ENCODE measurements around the gene POTEJ. TPM values are rescaled to one million over a fixed set of nuclear protein-coding genes. Genes with fewer than 3 reads are reported as not detected.
"Not testable (repeated sequence)": the region's sequence is repeated elsewhere in the genome, so short reads cannot be mapped to it uniquely, and the experiment has no call there.

The POTEJ gene
- total RNA-seq, 2 experiments from 2014 or later: not detected

DNA sequence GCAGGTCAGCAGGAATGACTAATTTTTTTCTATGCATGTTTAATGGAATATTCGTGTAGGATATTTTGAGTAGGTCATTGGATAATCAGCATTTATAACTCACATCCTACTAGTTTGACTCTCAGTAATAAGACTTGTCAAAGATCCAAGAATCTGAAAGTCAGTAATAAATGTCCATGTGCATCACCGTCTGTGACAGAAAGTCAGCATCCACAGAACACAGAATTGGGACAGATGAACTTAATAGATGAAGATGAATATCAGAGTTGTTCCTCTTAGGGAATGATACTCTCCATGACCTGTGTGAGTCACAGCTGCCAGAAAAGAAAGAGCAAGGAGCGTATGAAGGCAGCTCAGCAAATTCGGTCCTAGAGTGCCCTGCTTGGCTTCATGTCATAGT, 30.4 kb downstream of the POTEJ start:
- DNase-seq; H3K27me3 Mint-ChIP-seq; CTCF ChIA-PET; H3K4me3 Mint-ChIP-seq; H3K36me3 Mint-ChIP-seq; H3K4me1 Mint-ChIP-seq; H3K9me3 Mint-ChIP-seq (ENCODE audit: low read depth); H3K27ac Mint-ChIP-seq; ATAC-seq: not testable (repeated sequence)

GRCh38 chr2:130649285-130649684, 38.0 kb downstream of the POTEJ start:
- H3K27ac Mint-ChIP-seq; H3K36me3 Mint-ChIP-seq; CTCF ChIA-PET; ATAC-seq; H3K4me1 Mint-ChIP-seq; H3K27me3 Mint-ChIP-seq; DNase-seq; H3K9me3 Mint-ChIP-seq (ENCODE audit: low read depth); H3K4me3 Mint-ChIP-seq: not testable (repeated sequence)

- H3K27ac Mint-ChIP-seq; H3K4me1 Mint-ChIP-seq; DNase-seq; H3K36me3 Mint-ChIP-seq; ATAC-seq; H3K27me3 Mint-ChIP-seq; CTCF ChIA-PET; H3K9me3 Mint-ChIP-seq (ENCODE audit: low read depth); H3K4me3 Mint-ChIP-seq: not testable (repeated sequence)
Observed at GRCh38 chr2:130664506-130664905, 53.3 kb downstream of the POTEJ start.

DNA sequence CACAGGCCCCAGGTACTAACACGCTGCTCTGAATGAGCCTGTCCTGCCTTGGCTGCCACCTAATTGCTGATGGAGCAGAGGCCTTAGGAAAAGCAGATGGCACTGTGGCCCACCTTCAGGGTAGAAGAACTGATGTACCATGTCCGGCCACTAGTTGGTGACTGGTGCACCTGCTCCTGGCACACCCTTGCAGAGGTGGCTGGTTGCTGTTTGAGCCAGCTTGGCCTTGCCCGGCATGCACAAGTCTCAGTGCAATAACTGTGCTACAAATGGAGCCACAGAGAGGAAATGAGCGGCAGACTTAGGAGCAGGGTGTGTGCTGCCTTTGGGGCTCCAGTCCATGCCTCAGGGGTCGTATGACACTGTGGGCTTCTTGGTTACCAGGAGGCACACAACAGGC, 54.4 kb downstream of the POTEJ start:
- not testable (repeated sequence) for H3K27me3 Mint-ChIP-seq

GRCh38 chr2:130667516-130667915, 56.3 kb downstream of the POTEJ start:
- DNase-seq; H3K36me3 Mint-ChIP-seq; ATAC-seq; H3K4me1 Mint-ChIP-seq; H3K4me3 Mint-ChIP-seq; H3K9me3 Mint-ChIP-seq (ENCODE audit: low read depth); CTCF ChIA-PET; H3K27me3 Mint-ChIP-seq; H3K27ac Mint-ChIP-seq: not testable (repeated sequence)

More for the DNA sequence above, 54.4 kb downstream of the POTEJ start:
- H3K4me1 Mint-ChIP-seq; H3K9me3 Mint-ChIP-seq (ENCODE audit: low read depth); H3K27ac Mint-ChIP-seq; H3K36me3 Mint-ChIP-seq; CTCF ChIA-PET; ATAC-seq; DNase-seq; H3K4me3 Mint-ChIP-seq: not testable (repeated sequence)

- H3K36me3 Mint-ChIP-seq; H3K27ac Mint-ChIP-seq; H3K9me3 Mint-ChIP-seq (ENCODE audit: low read depth); DNase-seq; H3K4me1 Mint-ChIP-seq; H3K4me3 Mint-ChIP-seq; CTCF ChIA-PET; ATAC-seq; H3K27me3 Mint-ChIP-seq: not testable (repeated sequence)
Observed at GRCh38 chr2:130670026-130670745, 58.9 kb downstream of the POTEJ start.

- H3K9me3 Mint-ChIP-seq (ENCODE audit: low read depth); H3K4me3 Mint-ChIP-seq; H3K27ac Mint-ChIP-seq; ATAC-seq; CTCF ChIA-PET; DNase-seq; H3K36me3 Mint-ChIP-seq; H3K4me1 Mint-ChIP-seq: not testable (repeated sequence)
- peaks cover 13% of the 10 kb centered on the region for H3K27me3 Mint-ChIP-seq
Observed at GRCh38 chr2:130692041-130692770, 81.0 kb downstream of the POTEJ start.

- DNase-seq (peak; percentile 47), ATAC-seq (peak; percentile 16)
- peaks cover 13% of the 10 kb centered on the region for H3K27me3 Mint-ChIP-seq
- H3K4me3 Mint-ChIP-seq; H3K4me1 Mint-ChIP-seq; H3K9me3 Mint-ChIP-seq (ENCODE audit: low read depth); H3K27ac Mint-ChIP-seq; CTCF ChIA-PET; H3K36me3 Mint-ChIP-seq: not testable (repeated sequence)
Observed at GRCh38 chr2:130693474-130693873, 82.2 kb downstream of the POTEJ start.

- ATAC-seq; CTCF ChIA-PET; DNase-seq; H3K4me3 Mint-ChIP-seq; H3K9me3 Mint-ChIP-seq (ENCODE audit: low read depth); H3K4me1 Mint-ChIP-seq; H3K27ac Mint-ChIP-seq; H3K36me3 Mint-ChIP-seq: not testable (repeated sequence)
- peaks cover 15% of the 10 kb centered on the region for H3K27me3 Mint-ChIP-seq
Observed at GRCh38 chr2:130703250-130703649, 92.0 kb downstream of the POTEJ start.

Other genes with a start within 250 kb of the POTEJ start
- gene POTEI, start 102.1 kb upstream of the POTEJ start, total RNA-seq: not detected
- gene CFC1B, start 90.2 kb upstream of the POTEJ start, total RNA-seq: not detected
- gene CFC1, start 11.9 kb upstream of the POTEJ start, total RNA-seq: not detected
- gene GPR148, start 117.6 kb downstream of the POTEJ start, total RNA-seq: not detected
- not detected for gene AMER3, start 144.1 kb downstream of the POTEJ start, total RNA-seq
- under 1 TPM; 0.30 to 0.41 TPM for gene ARHGEF4, start 225.5 kb downstream of the POTEJ start, total RNA-seq

Data from activated CD8-positive, alpha-beta memory T cell treated with anti-CD3 and anti-CD28 coated beads, Interleukin-2, amount 10 ng/mL, durations not matched to agents 7 days and 5 days (primary cell).